ENCODE data around the gene MDFIC2.

The MDFIC2 gene

DNA sequence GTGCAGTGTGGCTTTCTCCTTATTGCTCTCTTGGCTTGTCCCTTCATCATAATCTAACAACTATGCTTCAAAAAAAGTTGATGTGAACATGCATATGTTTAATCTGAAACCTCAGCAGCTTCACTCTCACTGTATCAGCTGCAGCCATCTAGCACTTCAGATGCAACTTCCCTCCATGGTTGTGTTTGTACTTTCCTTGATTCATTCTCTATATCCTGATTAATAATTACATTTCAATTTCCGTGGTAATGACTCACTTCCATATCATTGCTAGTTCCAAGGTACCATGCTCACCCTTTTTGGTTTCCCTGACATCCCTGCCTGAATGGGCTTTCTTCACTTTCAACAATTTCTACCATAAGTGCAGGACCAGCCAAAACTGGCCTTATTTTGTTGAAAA, 51.2 kb downstream of the MDFIC2 start:
- Histone ChIP-seq H3K4me1 (ENCODE audit: control insufficient read depth, insufficient read depth, low read length) (no peaks in the 10 kb centered on the region), H3K27ac (ENCODE audit: low read length) (no peak overlapping the region), H3K36me3 (ENCODE audit: control insufficient read depth, insufficient read depth, low read length) (no peaks in the 10 kb centered on the region), H3K9me3 (ENCODE audit: control insufficient read depth, insufficient read depth, low read length) (no peaks in the 10 kb centered on the region), H3K4me3 (ENCODE audit: low read length) (no peak overlapping the region), H3K27me3 (ENCODE audit: control insufficient read depth, insufficient read depth, low read length) (no peaks in the 10 kb centered on the region; the same call in 1 of the 2 replicates)
- DNase-seq (ENCODE audit: low read depth, low spot score): no peak
- WGBS (ENCODE audit: insufficient coverage, insufficient read length): no CpG with 5 or more reads among the region's 1 CpG

DNA sequence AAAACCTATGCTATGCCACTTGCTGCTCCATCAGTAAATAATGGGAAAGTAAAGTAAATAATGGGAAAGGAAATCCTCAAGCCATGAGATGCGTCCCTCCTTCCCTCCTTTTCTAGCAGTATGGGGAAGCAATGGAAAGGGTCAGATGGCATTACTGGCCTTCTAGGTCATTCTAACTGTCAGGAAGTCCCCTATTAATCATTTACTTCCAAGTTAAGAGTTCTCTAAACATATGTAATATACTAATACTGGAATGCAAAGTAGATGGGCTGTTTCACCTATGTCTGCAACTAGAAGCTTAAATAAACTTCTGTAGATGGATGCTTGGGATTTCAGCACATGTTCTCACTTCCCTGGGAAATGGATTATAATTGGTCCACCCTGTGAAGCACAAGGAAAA, 55.9 kb downstream of the MDFIC2 start:
- H3K27ac ChIP-seq (ENCODE audit: low read length): no peak overlapping the region
- H3K27me3 ChIP-seq (ENCODE audit: control insufficient read depth, insufficient read depth, low read length): no peaks in the 10 kb centered on the region; the same call in 1 of the 2 replicates
- no peak for DNase-seq (ENCODE audit: low read depth, low spot score)
- H3K4me3 ChIP-seq (ENCODE audit: low read length): no peak overlapping the region
- no peaks in the 10 kb centered on the region for H3K4me1 ChIP-seq (ENCODE audit: control insufficient read depth, insufficient read depth, low read length)
- WGBS (ENCODE audit: insufficient coverage, insufficient read length): no CpG with 5 or more reads among the region's 1 CpG
- H3K36me3 ChIP-seq (ENCODE audit: control insufficient read depth, insufficient read depth, low read length): no peaks in the 10 kb centered on the region
- no peaks in the 10 kb centered on the region for H3K9me3 ChIP-seq (ENCODE audit: control insufficient read depth, insufficient read depth, low read length)

GRCh38 chr3:70250492-70250891, 61.9 kb downstream of the MDFIC2 start:
- no peak overlapping the region for H3K27ac ChIP-seq (ENCODE audit: low read length)
- H3K4me1 ChIP-seq (ENCODE audit: control insufficient read depth, insufficient read depth, low read length): no peaks in the 10 kb centered on the region
- no peaks in the 10 kb centered on the region for H3K27me3 ChIP-seq (ENCODE audit: control insufficient read depth, insufficient read depth, low read length)
- H3K9me3 ChIP-seq (ENCODE audit: control insufficient read depth, insufficient read depth, low read length): no peaks in the 10 kb centered on the region
- H3K36me3 ChIP-seq (ENCODE audit: control insufficient read depth, insufficient read depth, low read length): no peaks in the 10 kb centered on the region
- H3K4me3 ChIP-seq (ENCODE audit: low read length): no peak overlapping the region
- DNase-seq (ENCODE audit: low read depth, low spot score): no peak
- no CpG with 5 or more reads among the region's 3 CpGs for WGBS (ENCODE audit: insufficient coverage, insufficient read length)

DNA sequence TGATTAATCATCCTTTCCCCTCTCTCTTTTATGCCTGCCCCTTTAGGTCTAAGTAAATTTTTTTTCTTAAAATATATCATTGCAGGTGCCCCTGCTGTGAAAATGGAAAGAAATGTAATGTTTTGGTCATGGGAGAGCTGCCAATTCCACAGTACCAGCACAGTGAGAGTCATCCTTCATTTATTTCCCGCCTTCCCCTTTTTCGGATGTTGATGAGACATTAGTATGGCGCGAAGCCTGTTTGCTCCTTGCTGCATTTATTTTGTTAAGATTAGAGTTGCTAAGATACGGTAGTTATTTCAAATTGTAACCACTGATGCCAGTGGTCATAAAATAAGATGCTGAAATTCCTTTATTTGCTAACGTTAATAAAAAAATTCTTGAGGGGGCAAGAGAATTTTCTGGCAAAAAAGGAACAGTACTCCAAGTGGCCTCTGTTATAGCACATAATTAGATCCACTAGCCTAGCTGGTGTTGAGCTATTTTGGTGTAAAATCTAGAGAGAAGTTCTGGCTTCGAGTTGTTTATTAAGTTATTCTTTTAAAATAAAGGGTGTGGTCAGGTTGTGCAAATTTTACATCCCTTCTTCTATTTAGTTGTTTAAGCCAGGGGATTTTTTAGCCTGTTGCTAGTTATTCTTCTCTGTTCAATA, 62.8 kb downstream of the MDFIC2 start:
- H3K4me3 ChIP-seq (ENCODE audit: low read length): no peak overlapping the region
- DNase-seq (ENCODE audit: low read depth, low spot score): no peak
- WGBS (ENCODE audit: insufficient coverage, insufficient read length): no CpG with 5 or more reads among the region's 7 CpGs
- no peaks in the 10 kb centered on the region for H3K27me3 ChIP-seq (ENCODE audit: control insufficient read depth, insufficient read depth, low read length)
- H3K4me1 ChIP-seq (ENCODE audit: control insufficient read depth, insufficient read depth, low read length): no peaks in the 10 kb centered on the region
- H3K27ac ChIP-seq (ENCODE audit: low read length): no peak overlapping the region
- H3K9me3 ChIP-seq (ENCODE audit: control insufficient read depth, insufficient read depth, low read length): no peaks in the 10 kb centered on the region
- H3K36me3 ChIP-seq (ENCODE audit: control insufficient read depth, insufficient read depth, low read length): no peaks in the 10 kb centered on the region

- WGBS (ENCODE audit: insufficient coverage, insufficient read length): no CpG with 5 or more reads among the region's 4 CpGs
- DNase-seq (ENCODE audit: low read depth, low spot score): no peak
- no peaks in the 10 kb centered on the region for H3K36me3 ChIP-seq (ENCODE audit: control insufficient read depth, insufficient read depth, low read length)
- H3K27ac ChIP-seq (ENCODE audit: low read length): no peak overlapping the region
- H3K27me3 ChIP-seq (ENCODE audit: control insufficient read depth, insufficient read depth, low read length): no peaks in the 10 kb centered on the region
- no peaks in the 10 kb centered on the region for H3K9me3 ChIP-seq (ENCODE audit: control insufficient read depth, insufficient read depth, low read length)
- H3K4me3 ChIP-seq (ENCODE audit: low read length): no peak overlapping the region
- no peaks in the 10 kb centered on the region for H3K4me1 ChIP-seq (ENCODE audit: control insufficient read depth, insufficient read depth, low read length)
Observed at GRCh38 chr3:70248856-70249255, 63.6 kb downstream of the MDFIC2 start.

DNA sequence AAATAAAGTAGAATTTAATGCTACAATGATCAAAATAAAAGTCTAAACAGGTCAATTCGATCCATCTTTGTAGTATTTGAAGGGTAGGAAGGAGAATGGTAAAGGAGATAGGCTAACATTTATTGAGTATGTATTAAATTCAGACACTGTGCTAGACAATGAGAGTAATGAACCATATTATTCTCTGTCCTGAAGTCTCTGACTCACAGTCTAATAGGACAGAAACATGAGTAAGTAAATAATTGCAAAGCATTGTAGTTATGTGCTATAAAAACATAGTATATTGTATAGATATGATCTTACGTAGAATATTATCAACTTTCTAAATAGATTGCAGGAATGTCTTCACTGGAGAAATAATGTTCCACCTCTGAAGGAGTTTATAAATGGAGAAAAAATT, 64.5 kb downstream of the MDFIC2 start:
- Histone ChIP-seq H3K9me3 (ENCODE audit: control insufficient read depth, insufficient read depth, low read length) (no peaks in the 10 kb centered on the region), H3K27ac (ENCODE audit: low read length) (no peak overlapping the region), H3K4me3 (ENCODE audit: low read length) (no peak overlapping the region), H3K4me1 (ENCODE audit: control insufficient read depth, insufficient read depth, low read length) (no peaks in the 10 kb centered on the region), H3K36me3 (ENCODE audit: control insufficient read depth, insufficient read depth, low read length) (no peaks in the 10 kb centered on the region), H3K27me3 (ENCODE audit: control insufficient read depth, insufficient read depth, low read length) (no peaks in the 10 kb centered on the region)
- WGBS (ENCODE audit: insufficient coverage, insufficient read length): no CpG with 5 or more reads among the region's 2 CpGs
- DNase-seq (ENCODE audit: low read depth, low spot score): no peak

DNA sequence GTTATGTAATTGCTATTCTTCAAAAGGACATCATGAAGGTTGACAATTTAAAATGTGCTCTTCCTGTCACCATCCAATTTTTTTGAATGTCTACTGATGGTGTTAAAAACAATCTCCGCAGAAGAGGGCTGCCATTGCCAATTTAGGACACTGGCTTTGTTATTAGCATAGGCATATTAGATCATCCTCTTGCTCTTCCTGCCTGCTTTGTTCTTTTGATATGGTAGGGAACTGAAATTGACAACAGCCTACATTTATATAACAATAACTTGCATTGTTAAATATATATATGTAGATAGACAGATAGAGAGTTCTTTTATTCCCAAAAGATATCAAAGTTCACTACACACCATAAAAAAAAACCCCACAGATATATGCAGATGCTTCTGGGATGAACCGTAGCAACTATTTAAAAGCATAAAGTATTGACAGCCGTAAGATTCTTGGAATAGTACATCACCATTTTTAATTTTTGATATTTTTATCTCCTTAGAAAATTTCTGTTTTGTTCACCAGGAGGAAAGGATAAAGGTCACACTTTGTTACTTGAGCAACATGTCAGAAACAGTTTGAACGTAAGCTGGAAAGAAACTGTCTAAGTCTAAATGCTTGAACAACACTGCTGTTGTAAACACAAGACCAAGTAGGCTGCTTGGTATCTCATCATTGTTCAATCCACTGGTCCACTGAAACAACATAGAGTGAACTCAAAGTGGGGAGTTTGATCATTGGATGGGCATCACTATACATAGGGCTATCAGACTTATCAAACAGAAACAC, 66.5 kb downstream of the MDFIC2 start:
- Histone ChIP-seq H3K9me3 (ENCODE audit: control insufficient read depth, insufficient read depth, low read length) (no peaks in the 10 kb centered on the region), H3K27me3 (ENCODE audit: control insufficient read depth, insufficient read depth, low read length) (no peaks in the 10 kb centered on the region), H3K27ac (ENCODE audit: low read length) (no peak overlapping the region), H3K4me3 (ENCODE audit: low read length) (no peak overlapping the region), H3K36me3 (ENCODE audit: control insufficient read depth, insufficient read depth, low read length) (no peaks in the 10 kb centered on the region), H3K4me1 (ENCODE audit: control insufficient read depth, insufficient read depth, low read length) (no peaks in the 10 kb centered on the region)
- DNase-seq (ENCODE audit: low read depth, low spot score): no peak
- no CpG with 5 or more reads among the region's 4 CpGs for whole genome bisulfite sequencing (ENCODE audit: insufficient coverage, insufficient read length)

GRCh38 chr3:70244422-70244821, 68.0 kb downstream of the MDFIC2 start:
- H3K36me3 ChIP-seq (ENCODE audit: control insufficient read depth, insufficient read depth, low read length): no peaks in the 10 kb centered on the region
- H3K27ac ChIP-seq (ENCODE audit: low read length): no peak overlapping the region
- no peaks in the 10 kb centered on the region for H3K9me3 ChIP-seq (ENCODE audit: control insufficient read depth, insufficient read depth, low read length)
- H3K4me1 ChIP-seq (ENCODE audit: control insufficient read depth, insufficient read depth, low read length): no peaks in the 10 kb centered on the region
- WGBS (ENCODE audit: insufficient coverage, insufficient read length): no CpG with 5 or more reads among the region's 2 CpGs
- no peaks in the 10 kb centered on the region for H3K27me3 ChIP-seq (ENCODE audit: control insufficient read depth, insufficient read depth, low read length)
- H3K4me3 ChIP-seq (ENCODE audit: low read length): no peak overlapping the region
- DNase-seq (ENCODE audit: low read depth, low spot score): no peak

GRCh38 chr3:70242297-70242882, 70.0 kb downstream of the MDFIC2 start:
- DNase-seq (ENCODE audit: low read depth, low spot score): no peak
- Histone ChIP-seq H3K27me3 (ENCODE audit: control insufficient read depth, insufficient read depth, low read length) (no peaks in the 10 kb centered on the region), H3K4me1 (ENCODE audit: control insufficient read depth, insufficient read depth, low read length) (no peaks in the 10 kb centered on the region), H3K9me3 (ENCODE audit: control insufficient read depth, insufficient read depth, low read length) (no peaks in the 10 kb centered on the region), H3K36me3 (ENCODE audit: control insufficient read depth, insufficient read depth, low read length) (no peaks in the 10 kb centered on the region), H3K27ac (ENCODE audit: low read length) (no peak overlapping the region), H3K4me3 (ENCODE audit: low read length) (no peak overlapping the region)
- WGBS (ENCODE audit: insufficient coverage, insufficient read length): no CpG with 5 or more reads among the region's 2 CpGs

DNA sequence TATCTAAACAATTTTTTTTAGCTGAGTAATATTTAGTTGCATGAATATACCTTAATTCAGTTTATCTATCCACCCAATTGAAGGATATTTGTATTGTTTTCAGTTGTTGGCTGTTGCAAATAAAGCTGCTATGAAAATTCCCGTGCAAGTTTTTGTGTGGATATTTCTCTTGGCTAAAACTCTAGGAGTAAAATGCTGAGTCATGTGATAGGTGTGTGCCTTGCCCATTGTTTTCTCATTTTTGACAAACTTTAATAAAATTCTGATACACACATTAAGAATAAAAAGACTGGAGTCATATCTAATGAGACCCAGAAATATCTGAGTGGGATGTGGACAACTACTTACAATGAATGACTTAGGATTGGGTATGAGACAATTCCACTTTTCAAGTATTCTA, 78.6 kb downstream of the MDFIC2 start:
- H3K27me3 ChIP-seq (ENCODE audit: control insufficient read depth, insufficient read depth, low read length): no peaks in the 10 kb centered on the region
- no peak overlapping the region for H3K4me3 ChIP-seq (ENCODE audit: low read length)
- H3K36me3 ChIP-seq (ENCODE audit: control insufficient read depth, insufficient read depth, low read length): no peaks in the 10 kb centered on the region
- DNase-seq (ENCODE audit: low read depth, low spot score): no peak
- H3K27ac ChIP-seq (ENCODE audit: low read length): no peak overlapping the region
- no peaks in the 10 kb centered on the region for H3K4me1 ChIP-seq (ENCODE audit: control insufficient read depth, insufficient read depth, low read length)
- H3K9me3 ChIP-seq (ENCODE audit: control insufficient read depth, insufficient read depth, low read length): no peaks in the 10 kb centered on the region
- WGBS (ENCODE audit: insufficient coverage, insufficient read length): no CpG with 5 or more reads among the region's 1 CpG
